Brain microvascular endothelial cell (primary cell): ENCODE data around the gene POLR2A.
A peak's percentile ranks its signal among the peaks of the same experiment; 100 is the strongest.

Source experiments
- DNase-seq: peaks from one replicate; pipeline ENCODE4 v3.0.0-alpha.2; 2020
- H3K27ac ChIP-seq: fragments of 250-450 bp; sonication (Bioruptor Pico); 2 replicates; pipeline ENCODE4 v1.5.1; 2020; ENCODE audit warnings: mild to moderate bottlenecking, moderate library complexity
- H3K27me3 ChIP-seq: fragments of 250-450 bp; sonication (Bioruptor Pico); replicated peaks from 2 replicates; pipeline ENCODE4 v1.5.1; 2020; ENCODE audit warnings: mild to moderate bottlenecking
- H3K36me3 ChIP-seq: fragments of 250-450 bp; sonication (Bioruptor Pico); replicated peaks from 2 replicates; pipeline ENCODE4 v1.5.1; 2020; ENCODE audit warnings: mild to moderate bottlenecking
- H3K4me3 ChIP-seq: 2 replicates; pipeline ENCODE4 v1.5.1; 2011; ENCODE audit warnings: low read depth, mild to moderate bottlenecking, control low read depth, low read length, moderate library complexity
- in situ Hi-C: cut with HindIII; loops from 2 replicates; pipeline ENCODE4 v1.10.0; 2017; ENCODE audit warnings: low sequenced_read_pairs, low pct_ligation_motif_present
- TF ChIP-seq, protein P1 (sequence below): IDR thresholded peaks from 2 replicates; pipeline ENCODE4 v1.5.1; 2011; ENCODE audit warnings: low read depth, mild to moderate bottlenecking, moderate library complexity, low read length, control low read depth, inconsistent platforms; ENCODE audit errors: missing control alignments

The POLR2A gene

DNA sequence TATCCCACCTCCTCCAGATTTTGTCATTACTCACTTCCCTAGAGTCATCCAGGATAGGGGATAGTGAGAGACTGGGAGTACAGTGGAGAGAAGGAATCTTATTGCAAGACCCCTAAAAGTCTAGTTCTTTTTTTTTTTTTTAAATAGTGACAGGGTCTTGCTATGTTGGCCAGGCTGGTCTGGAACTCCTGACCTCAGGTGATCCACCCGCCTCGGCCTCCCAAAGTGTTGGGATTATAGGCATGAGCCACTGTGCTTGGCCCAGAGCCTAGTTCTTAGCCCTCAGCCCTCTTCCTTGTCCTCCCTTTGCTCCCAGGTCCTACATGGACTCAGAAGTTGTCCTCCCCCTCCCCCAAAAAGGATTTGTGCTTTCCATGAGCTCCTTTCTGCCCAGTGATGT is 42.0 kb upstream of the POLR2A start:
- TF ChIP-seq, protein P1, sequence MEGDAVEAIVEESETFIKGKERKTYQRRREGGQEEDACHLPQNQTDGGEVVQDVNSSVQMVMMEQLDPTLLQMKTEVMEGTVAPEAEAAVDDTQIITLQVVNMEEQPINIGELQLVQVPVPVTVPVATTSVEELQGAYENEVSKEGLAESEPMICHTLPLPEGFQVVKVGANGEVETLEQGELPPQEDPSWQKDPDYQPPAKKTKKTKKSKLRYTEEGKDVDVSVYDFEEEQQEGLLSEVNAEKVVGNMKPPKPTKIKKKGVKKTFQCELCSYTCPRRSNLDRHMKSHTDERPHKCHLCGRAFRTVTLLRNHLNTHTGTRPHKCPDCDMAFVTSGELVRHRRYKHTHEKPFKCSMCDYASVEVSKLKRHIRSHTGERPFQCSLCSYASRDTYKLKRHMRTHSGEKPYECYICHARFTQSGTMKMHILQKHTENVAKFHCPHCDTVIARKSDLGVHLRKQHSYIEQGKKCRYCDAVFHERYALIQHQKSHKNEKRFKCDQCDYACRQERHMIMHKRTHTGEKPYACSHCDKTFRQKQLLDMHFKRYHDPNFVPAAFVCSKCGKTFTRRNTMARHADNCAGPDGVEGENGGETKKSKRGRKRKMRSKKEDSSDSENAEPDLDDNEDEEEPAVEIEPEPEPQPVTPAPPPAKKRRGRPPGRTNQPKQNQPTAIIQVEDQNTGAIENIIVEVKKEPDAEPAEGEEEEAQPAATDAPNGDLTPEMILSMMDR = no peak
- in situ Hi-C loops = no loop called here
- H3K36me3 ChIP-seq = no peaks in the 10 kb centered on the region
- no peak overlapping the region for H3K4me3 ChIP-seq
- no peak overlapping the region for H3K27ac ChIP-seq
- no peak for DNase-seq
- H3K27me3 ChIP-seq = peaks cover 32% of the 10 kb centered on the region

DNA sequence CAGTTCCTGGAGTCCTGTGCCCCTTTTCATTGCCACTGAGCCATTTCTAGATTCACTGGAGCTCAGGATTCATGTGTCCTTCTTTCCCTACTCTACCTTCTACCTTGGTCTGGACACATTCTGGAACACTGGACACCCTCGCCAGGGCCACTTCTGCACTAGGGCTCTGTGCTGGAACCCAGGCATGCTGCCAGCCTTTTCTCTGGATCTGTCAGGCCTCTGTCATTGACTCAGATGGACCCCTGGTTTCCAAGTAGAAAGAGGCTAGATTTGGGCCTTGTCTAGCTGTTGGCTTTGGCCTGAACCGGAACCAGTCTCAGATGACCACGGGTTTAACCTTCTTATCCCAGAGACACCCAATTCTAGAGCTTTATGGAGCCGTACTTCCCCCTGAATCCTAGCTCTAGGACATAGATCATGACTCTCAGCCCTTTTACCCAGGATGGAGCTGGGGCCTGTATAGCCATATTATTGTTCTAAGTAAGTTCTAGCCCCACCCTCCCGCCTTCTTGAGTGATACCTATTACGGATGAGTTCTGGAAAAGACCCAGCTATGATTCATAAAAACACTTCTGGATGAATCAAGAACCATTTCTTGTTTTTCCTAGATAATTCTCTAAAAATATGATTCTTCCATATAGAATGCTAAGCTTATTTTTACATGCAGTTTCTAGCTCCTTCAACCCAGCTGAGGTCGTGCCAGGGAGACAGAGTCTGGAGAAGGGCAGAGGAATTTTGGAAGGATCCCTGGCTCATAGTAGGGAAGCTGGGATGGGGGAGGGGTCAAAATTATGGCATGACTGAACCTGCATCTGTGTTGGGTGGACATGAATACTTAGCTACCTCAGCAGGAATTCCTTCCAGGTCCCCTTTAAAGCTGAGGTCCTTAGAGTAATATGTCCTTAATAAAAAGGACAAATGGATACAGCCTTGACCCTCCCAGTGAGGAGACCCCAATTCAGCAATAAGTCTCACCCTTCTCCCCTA is 40.4 kb upstream of the POLR2A start:
- Histone ChIP-seq H3K27me3 (peaks cover 32% of the 10 kb centered on the region), H3K36me3 (no peaks in the 10 kb centered on the region), H3K4me3 (no peak overlapping the region), H3K27ac (no peak overlapping the region)
- DNase-seq = no peak
- TF ChIP-seq, protein P1 = no peak
- in situ Hi-C loops = no loop called here

DNA sequence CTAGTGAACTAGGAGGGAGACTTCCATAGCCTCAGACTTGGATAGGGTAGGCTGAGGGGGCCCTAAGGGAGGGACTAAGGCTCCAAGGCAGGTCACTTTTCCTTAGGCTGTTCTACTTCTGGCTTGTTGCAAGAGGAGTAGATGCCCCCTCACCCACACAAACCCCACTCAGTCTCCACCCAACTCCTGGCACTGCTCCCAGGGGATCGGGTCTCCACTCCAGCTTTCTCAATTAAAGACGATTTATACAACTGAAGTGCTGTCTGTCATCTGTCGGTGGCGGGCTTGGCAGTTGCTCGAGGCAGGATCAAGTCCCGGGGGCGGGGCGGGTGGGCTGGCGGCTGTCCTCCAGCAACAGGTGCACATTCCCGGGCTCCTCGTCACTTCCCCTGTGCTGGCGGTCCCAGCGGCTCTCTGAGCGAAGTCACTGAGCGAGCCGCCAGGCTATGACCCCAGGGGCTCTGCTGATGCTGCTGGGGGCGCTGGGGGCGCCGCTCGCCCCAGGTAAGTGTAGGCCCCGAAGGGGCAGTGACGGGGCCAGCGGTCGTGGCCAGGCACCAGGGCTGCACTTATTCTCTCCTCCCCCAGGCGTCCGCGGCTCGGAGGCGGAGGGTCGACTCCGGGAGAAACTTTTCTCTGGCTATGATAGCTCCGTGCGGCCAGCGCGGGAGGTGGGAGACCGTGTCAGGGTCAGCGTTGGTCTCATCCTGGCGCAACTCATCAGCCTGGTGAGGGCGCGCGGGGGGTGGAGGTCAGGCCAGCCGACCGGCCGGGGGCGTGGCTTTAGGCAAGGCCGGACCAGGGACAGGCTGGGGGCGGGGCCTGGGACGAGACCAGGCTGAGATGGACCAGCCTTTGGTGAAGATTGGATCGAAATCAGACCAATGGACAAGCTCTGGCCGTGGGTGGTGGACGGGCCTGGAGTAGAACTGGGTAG is 39.2 kb upstream of the POLR2A start, which contains the start of gene CHRNB1:
CHRNB1 (plus strand) TSS at position 380 of the 937 bp plus-strand sequence; CDS start at position 447, 67 bp downstream.
- no peak for DNase-seq
- H3K27ac ChIP-seq = no peak within 1 kb of the TSS
- peaks cover 24% of the 10 kb centered on the region for H3K27me3 ChIP-seq
- peak within 1 kb of the TSS; percentile 30 for H3K4me3 ChIP-seq
- TF ChIP-seq, protein P1 = peak; percentile 12
- in situ Hi-C loops = no loop called here
- no peaks in the 10 kb centered on the region for H3K36me3 ChIP-seq

DNA sequence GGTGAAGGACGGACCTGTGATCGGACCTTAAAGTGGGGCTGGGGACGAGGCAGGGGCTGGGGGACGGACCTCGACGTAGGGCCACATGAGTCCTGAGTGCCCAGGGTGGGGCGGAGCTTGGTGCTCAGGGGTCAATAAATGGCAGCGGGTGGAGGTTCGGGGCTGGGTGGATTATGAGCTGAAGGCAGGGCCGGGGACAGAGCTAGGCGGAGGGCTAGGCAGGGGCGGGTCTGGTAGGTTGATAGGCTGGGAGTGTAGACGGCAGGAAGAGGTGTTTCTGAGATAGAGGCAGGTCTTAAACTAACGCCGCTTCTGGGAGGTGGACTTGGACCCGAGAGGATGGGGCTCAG is 38.6 kb upstream of the POLR2A start:
- H3K27me3 ChIP-seq = peaks cover 19% of the 10 kb centered on the region
- H3K4me3 ChIP-seq = peak overlapping the region; percentile 30
- H3K27ac ChIP-seq = no peak overlapping the region
- H3K36me3 ChIP-seq = no peaks in the 10 kb centered on the region
- TF ChIP-seq, protein P1 = no peak
- in situ Hi-C loops = no loop called here
- DNase-seq = no peak

DNA sequence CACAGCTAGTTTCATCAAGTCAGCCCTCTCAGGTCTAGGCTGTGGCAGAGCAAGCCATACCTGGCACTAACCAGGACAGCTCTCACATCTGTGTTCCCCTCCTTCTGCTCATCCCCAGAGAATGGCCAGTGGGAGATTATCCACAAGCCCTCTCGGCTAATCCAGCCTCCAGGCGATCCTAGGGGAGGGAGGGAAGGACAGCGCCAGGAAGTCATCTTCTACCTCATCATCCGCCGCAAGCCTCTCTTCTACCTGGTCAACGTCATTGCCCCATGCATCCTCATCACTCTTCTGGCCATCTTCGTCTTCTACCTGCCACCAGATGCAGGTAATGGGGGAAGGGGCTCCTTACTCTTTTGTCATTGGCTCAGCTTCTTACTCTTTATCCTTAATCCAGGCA is 35.7 kb upstream of the POLR2A start:
- DNase-seq = no peak
- no peak overlapping the region for H3K27ac ChIP-seq
- TF ChIP-seq, protein P1 = no peak
- in situ Hi-C loops = no loop called here
- no peaks in the 10 kb centered on the region for H3K36me3 ChIP-seq
- H3K27me3 ChIP-seq = peaks cover 18% of the 10 kb centered on the region
- H3K4me3 ChIP-seq = no peak overlapping the region
